PFSK-1 (cell line): ENCODE measurements around the gene RUNX1.

Experiments
- FOXP2 ChIP-seq: optimal IDR thresholded peaks from 2 replicates; pipeline ENCODE3; 2011; ENCODE audit warnings: borderline replicate concordance, control low read depth, inconsistent platforms; ENCODE audit not compliant: insufficient read depth; ENCODE audit errors: extremely low read length, extremely low read depth
- POLR2AphosphoS5 ChIP-seq: IDR thresholded peaks from 2 replicates; pipeline ENCODE4 v1.6.1; 2012; ENCODE audit warnings: low read depth, mild to moderate bottlenecking, control low read depth, low read length, moderate library complexity
- REST ChIP-seq, 2 experiments: IDR thresholded peaks; 2 replicates each; pipeline versions ENCODE4 v1.6.1 to v1.8.0; 2011 to 2012; ENCODE audit warnings: low read depth in 2 of 2, low read length in 2 of 2, control low read depth in 1 of 2, inconsistent platforms in 1 of 2, mild to moderate bottlenecking in 1 of 2, moderate library complexity in 1 of 2; ENCODE audit not compliant: insufficient read depth in 1 of 2
- SIN3A ChIP-seq: IDR thresholded peaks from 2 replicates; pipeline ENCODE4 v1.6.1; 2012; ENCODE audit warnings: mild to moderate bottlenecking, low read length, moderate library complexity, borderline replicate concordance; ENCODE audit not compliant: insufficient read depth
- TAF1 ChIP-seq: IDR thresholded peaks from 2 replicates; pipeline ENCODE4 v1.6.1; 2012; ENCODE audit warnings: low read length, control low read depth, borderline replicate concordance; ENCODE audit not compliant: insufficient read depth

RUNX1 gene

DNA sequence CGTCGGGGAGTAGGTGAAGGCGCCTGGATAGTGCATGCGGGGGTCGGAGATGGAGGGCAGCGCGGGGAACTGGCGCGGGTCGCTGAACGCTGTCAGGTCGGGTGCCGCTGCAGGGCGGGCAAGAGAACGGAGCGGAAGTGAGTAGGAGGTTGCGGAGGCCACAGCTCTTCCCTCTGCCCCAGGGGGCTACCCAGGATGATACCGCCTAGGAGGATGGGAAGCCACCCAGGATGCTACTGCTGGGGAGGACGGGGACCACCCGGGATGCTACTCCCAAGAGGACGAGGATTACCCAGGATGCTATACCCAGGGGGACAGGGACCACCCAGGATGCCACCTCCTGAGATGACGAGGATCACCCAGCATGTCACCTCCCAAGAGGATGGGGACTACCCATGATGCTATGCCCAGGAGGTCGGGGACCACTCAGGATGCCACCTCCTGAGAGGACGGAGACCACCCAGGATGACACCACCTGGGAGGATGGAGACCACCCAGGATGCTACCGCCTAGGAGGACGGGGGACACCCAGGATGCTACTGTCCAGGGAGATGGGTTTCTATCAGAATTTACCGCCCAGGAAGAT, 256.5 kb downstream of the RUNX1 start:
- no peak for TF ChIP-seq FOXP2
- no peak for TF ChIP-seq REST (IDR thresholded peaks at IDR 0.05; ENCODE audit: insufficient read depth in 1 of 2, low read depth in 2 of 2, low read length in 2 of 2)
- TF ChIP-seq SIN3A, result no peak
- TF ChIP-seq TAF1, result no peak
- no peak for TF ChIP-seq POLR2AphosphoS5

DNA sequence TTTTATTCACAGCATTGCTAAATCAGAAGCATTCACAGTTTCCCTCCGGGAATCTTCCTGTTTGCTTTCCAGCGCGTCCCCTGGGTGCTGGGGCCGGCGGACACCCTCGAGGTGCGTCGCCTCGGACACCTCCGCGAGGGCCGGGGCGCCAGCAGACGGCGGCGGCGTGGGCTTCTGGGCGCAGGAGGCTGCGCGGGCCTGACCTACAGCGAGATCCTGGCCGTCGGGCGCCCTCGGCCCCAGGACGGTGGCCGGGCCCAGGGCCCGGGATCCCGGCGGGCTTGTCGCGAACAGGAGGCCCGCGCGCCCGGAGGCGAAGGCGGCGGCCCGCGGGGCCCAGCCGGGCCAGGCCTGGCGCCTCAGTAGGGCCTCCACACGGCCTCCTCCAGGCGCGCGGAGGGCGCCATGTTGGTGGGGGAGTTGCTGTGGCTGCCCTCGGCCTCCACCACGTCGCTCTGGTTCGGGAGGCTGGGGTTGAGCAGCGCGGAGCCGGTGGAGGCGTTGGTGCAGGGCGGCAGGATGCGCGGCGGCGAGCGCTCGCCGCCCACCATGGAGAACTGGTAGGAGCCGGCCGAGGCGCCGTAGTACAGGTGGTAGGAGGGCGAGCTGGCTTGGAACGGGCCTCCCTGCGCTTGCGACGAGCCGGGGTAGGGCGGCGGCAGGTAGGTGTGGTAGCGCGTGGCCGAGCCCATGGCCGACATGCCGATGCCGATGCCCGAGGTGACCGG, 257.2 kb downstream of the RUNX1 start:
- TF ChIP-seq FOXP2 (no peak), SIN3A (no peak), POLR2AphosphoS5 (no peak), REST (IDR thresholded peaks at IDR 0.05; ENCODE audit: insufficient read depth in 1 of 2, low read depth in 2 of 2, low read length in 2 of 2) (no peak), TAF1 (no peak)

DNA sequence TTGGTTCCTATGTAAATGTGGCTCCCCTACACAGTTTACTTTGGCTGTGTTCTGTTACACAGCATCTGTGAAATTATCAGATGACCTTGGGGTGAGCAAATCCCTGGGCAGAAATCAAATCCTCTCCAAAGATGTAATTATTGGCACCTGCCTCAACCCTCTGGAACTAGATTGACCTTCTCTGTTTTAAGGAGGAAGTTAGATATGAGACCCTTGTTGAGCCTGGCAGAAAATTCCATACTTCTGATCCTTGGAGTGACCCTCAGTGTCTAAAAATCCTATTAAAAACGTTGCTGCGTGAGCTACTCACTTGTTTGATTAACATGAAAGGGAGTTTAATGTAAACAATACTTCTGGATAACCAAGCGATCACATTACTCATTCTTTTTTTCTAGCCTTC, 258.3 kb downstream of the RUNX1 start:
- TF ChIP-seq TAF1 (no peak), REST (IDR thresholded peaks at IDR 0.05; ENCODE audit: insufficient read depth in 1 of 2, low read depth in 2 of 2, low read length in 2 of 2) (no peak), POLR2AphosphoS5 (no peak), SIN3A (no peak), FOXP2 (no peak)

- TF ChIP-seq POLR2AphosphoS5 (no peak), FOXP2 (no peak), SIN3A (no peak), REST (IDR thresholded peaks at IDR 0.05; ENCODE audit: insufficient read depth in 1 of 2, low read depth in 2 of 2, low read length in 2 of 2) (no peak), TAF1 (no peak)
These were observed 258.8 kb downstream of the RUNX1 start for GRCh38 chr21:34790341-34790740.
